Measurements from ENCODE around the gene ABCB4.

Gene ABCB4

GRCh38 chr7:87475359-87476178, at the start of gene ABCB4:
Gene ABCB4, minus strand, starts transcription at chr7:87475680. Its CDS starts 215 bp downstream, at chr7:87475465.
- TF ChIP-seq, protein P1, sequence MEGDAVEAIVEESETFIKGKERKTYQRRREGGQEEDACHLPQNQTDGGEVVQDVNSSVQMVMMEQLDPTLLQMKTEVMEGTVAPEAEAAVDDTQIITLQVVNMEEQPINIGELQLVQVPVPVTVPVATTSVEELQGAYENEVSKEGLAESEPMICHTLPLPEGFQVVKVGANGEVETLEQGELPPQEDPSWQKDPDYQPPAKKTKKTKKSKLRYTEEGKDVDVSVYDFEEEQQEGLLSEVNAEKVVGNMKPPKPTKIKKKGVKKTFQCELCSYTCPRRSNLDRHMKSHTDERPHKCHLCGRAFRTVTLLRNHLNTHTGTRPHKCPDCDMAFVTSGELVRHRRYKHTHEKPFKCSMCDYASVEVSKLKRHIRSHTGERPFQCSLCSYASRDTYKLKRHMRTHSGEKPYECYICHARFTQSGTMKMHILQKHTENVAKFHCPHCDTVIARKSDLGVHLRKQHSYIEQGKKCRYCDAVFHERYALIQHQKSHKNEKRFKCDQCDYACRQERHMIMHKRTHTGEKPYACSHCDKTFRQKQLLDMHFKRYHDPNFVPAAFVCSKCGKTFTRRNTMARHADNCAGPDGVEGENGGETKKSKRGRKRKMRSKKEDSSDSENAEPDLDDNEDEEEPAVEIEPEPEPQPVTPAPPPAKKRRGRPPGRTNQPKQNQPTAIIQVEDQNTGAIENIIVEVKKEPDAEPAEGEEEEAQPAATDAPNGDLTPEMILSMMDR (conservative IDR thresholded peaks at IDR 0.05; ENCODE audit: low read depth), result no peak
- CTCF ChIA-PET, result no interaction called here
- no peak for DNase-seq (ENCODE audit: low spot score)
- POLR2A ChIA-PET (ENCODE audit: low non-redundant PET), result no interaction called here
- H3K27ac ChIP-seq, result no peak within 1 kb of the TSS

- POLR2A ChIA-PET (ENCODE audit: low non-redundant PET), result no interaction called here
- TF ChIP-seq, protein P1 (conservative IDR thresholded peaks at IDR 0.05; ENCODE audit: low read depth), result no peak
- CTCF ChIA-PET, result interaction anchor here (0.6 to 0.7 kb wide), 2 partner anchors 90 to 292 kb away, joined by 3 read pairs; no protein-coding TSS in a partner anchor
- H3K27ac ChIP-seq, result no peak overlapping the region
- no peak for DNase-seq (ENCODE audit: low spot score)
These were observed 43.3 kb upstream of the ABCB4 start for GRCh38 chr7:87518735-87519134.

DNA sequence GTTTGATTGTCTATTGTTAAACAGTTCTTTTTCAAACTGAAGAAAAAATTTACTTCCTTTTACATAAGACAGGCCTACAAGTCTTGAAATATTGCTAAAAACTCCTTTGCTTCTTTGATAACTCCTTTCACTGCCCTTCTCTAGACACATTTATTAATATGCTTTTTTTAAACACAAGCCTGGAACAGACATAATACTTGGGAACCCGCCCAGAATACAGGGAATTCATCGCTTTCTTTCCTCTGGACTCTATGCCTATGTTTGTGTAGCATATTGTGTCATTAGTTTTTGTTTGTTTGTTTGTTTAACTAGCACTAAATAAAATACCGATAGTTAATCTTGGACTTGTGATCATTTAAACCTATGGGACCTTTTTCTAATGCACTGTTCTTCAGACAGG, 42.4 kb upstream of the ABCB4 start:
- ChIA-PET POLR2A (ENCODE audit: low non-redundant PET) (no interaction called here), CTCF (interaction anchor here (0.6 kb wide), 1 partner anchor 293 kb away, joined by 3 read pairs; no protein-coding TSS in a partner anchor)
- no peak for DNase-seq (ENCODE audit: low spot score)
- H3K27ac ChIP-seq, result no peak overlapping the region
- TF ChIP-seq, protein P1 (conservative IDR thresholded peaks at IDR 0.05; ENCODE audit: low read depth), result no peak

GRCh38 chr7:87517136-87517815, 41.8 kb upstream of the ABCB4 start:
- TF ChIP-seq, protein P1 (conservative IDR thresholded peaks at IDR 0.05; ENCODE audit: low read depth), result no peak
- ChIA-PET CTCF (no interaction called here), POLR2A (ENCODE audit: low non-redundant PET) (no interaction called here)
- DNase-seq (ENCODE audit: low spot score), result no peak
- H3K27ac ChIP-seq, result no peak overlapping the region

DNA sequence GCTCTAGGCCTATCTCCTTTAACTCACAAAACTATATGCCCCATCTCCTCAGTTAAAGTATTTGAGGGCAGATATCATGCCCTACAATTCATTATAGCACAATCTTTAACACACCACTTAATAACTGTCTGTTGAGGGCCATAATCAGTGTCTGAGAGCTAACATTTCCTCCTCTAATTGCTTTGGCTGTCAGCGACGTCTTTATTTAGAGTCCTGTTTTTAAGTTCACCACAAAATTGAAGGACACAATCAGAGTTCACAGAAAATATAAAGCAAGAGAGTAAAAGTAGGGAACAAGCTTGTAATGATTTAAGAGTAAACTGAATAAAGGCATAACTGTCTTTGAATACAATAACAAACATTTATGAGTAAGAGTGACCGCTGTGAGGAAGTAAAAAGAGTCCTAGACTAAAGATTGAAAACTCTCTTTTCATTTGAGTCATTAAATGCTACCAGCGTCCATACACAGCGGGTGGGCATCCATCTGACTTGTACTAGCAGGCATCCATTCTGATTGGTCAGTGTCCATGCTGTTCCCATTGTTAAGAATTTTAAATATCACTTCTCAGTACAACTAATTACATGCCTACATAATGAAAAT, 38.4 kb upstream of the ABCB4 start:
- TF ChIP-seq, protein P1 (conservative IDR thresholded peaks at IDR 0.05; ENCODE audit: low read depth), result no peak
- ChIA-PET CTCF (no interaction called here), POLR2A (ENCODE audit: low non-redundant PET) (no interaction called here)
- H3K27ac ChIP-seq, result no peak overlapping the region
- no peak for DNase-seq (ENCODE audit: low spot score)

GRCh38 chr7:87512906-87513305, 37.4 kb upstream of the ABCB4 start:
- ChIA-PET CTCF (no interaction called here), POLR2A (ENCODE audit: low non-redundant PET) (no interaction called here)
- no peak overlapping the region for H3K27ac ChIP-seq
- DNase-seq (ENCODE audit: low spot score), result no peak
- TF ChIP-seq, protein P1 (conservative IDR thresholded peaks at IDR 0.05; ENCODE audit: low read depth), result no peak

Measured in RWPE1 (cell line).